PC-3 (cell line): ENCODE measurements around the gene NAPG. TPM values are rescaled to one million over a fixed set of nuclear protein-coding genes. Genes with fewer than 3 reads are reported as not detected.
"Not testable (repeated sequence)": the region's sequence is repeated elsewhere in the genome, so short reads cannot be mapped to it uniquely, and the experiment has no call there.

ENCODE experiments used
- ATAC-seq: fragments of 200-7000 bp; cut with Tn5 transposase; 2 replicates; pipeline ENCODE4 v1.9.1; 2020; ENCODE audit warnings: mild to moderate bottlenecking, moderate library complexity
- BruUV-seq: library from RNA; stranded (reverse); fragments of 400-500 nt; replicated peaks from 2 replicates; lab custom pipeline; 2021; lab: Mats Ljungman, UMichigan
- CTCF ChIA-PET: fragments of 300-600 bp; sonication (Branson Sonifier 250); formaldehyde crosslinking; loops from one replicate; lab custom pipeline; 2022; ENCODE audit warnings: antibody characterized with exemption; lab: Charles Lee
- POLR2A ChIA-PET: fragments of 300-600 bp; sonication (Branson Sonifier 250); formaldehyde crosslinking; loops from one replicate; lab custom pipeline; 2022; ENCODE audit warnings: antibody characterized with exemption; ENCODE audit not compliant: unreplicated experiment; lab: Charles Lee
- DNase-seq: peaks from one replicate; pipeline ENCODE4 v3.0.0-alpha.2; 2015
- H2AFZ ChIP-seq: fragments of 300-600 bp; sonication (generic); 2 replicates; pipeline ENCODE4 v1.6.0; 2016; ENCODE audit warnings: antibody characterized with exemption, low read length
- H3F3A ChIP-seq: fragments of 300-600 bp; sonication (generic); one replicate; pipeline ENCODE4 v1.6.0; 2017; ENCODE audit warnings: antibody characterized with exemption, low read length, control low read depth, mild to moderate bottlenecking; ENCODE audit not compliant: unreplicated experiment
- H3K27ac ChIP-seq: fragments of 300-600 bp; sonication (generic); 2 replicates; pipeline ENCODE4 v1.5.1; 2016; ENCODE audit warnings: mild to moderate bottlenecking, low read length
- H3K27me3 ChIP-seq: fragments of 300-600 bp; sonication (generic); 2 replicates; pipeline ENCODE4 v1.6.1; 2016; ENCODE audit warnings: low read length, mixed read lengths
- H3K36me3 ChIP-seq: fragments of 300-600 bp; sonication (generic); 2 replicates; pipeline ENCODE4 v1.6.1; 2016; ENCODE audit warnings: low read depth, mixed run types, low read length, mixed read lengths
- H3K4me1 ChIP-seq: fragments of 300-600 bp; sonication (generic); 2 replicates; pipeline ENCODE4 v1.5.1; 2016; ENCODE audit warnings: low read length; ENCODE audit not compliant: insufficient read depth
- H3K4me2 ChIP-seq: fragments of 300-600 bp; sonication (generic); 2 replicates; pipeline ENCODE4 v1.6.0; 2016; ENCODE audit warnings: low read length
- H3K4me3 ChIP-seq: fragments of 300-600 bp; sonication (generic); 2 replicates; pipeline ENCODE4 v1.5.1; 2016; ENCODE audit warnings: mild to moderate bottlenecking, low read length, mixed read lengths
- H3K79me2 ChIP-seq: fragments of 300-600 bp; sonication (generic); 2 replicates; pipeline ENCODE4 v1.6.1; 2017; ENCODE audit warnings: low read length, mixed read lengths
- H3K9ac ChIP-seq: fragments of 300-600 bp; sonication (generic); 2 replicates; pipeline ENCODE4 v1.6.0; 2016; ENCODE audit warnings: mild to moderate bottlenecking, low read length
- H3K9me2 ChIP-seq: fragments of 300-600 bp; sonication (generic); replicated peaks from 2 replicates; pipeline ENCODE4 v1.6.1; 2016; ENCODE audit warnings: mixed run types, low read length, mixed read lengths
- H3K9me3 ChIP-seq: fragments of 300-600 bp; sonication (generic); 2 replicates; pipeline ENCODE4 v1.6.1; 2016; ENCODE audit warnings: low read length, mixed read lengths
- H4K20me1 ChIP-seq: fragments of 300-600 bp; sonication (generic); 2 replicates; pipeline ENCODE4 v1.6.1; 2016; ENCODE audit warnings: low read length, mixed read lengths
- EZH2 ChIP-seq: fragments of 300-600 bp; sonication (generic); IDR thresholded peaks from one replicate; pipeline ENCODE4 v1.6.1; 2017; ENCODE audit warnings: antibody characterized with exemption, mild to moderate bottlenecking, low read length; ENCODE audit not compliant: unreplicated experiment
- EZH2phosphoT487 ChIP-seq: fragments of 300-600 bp; sonication (generic); IDR thresholded peaks from 2 replicates; pipeline ENCODE4 v1.6.1; 2018; ENCODE audit warnings: mild to moderate bottlenecking, antibody characterized with exemption, low read length, borderline replicate concordance
- intact Hi-C: fragments of 100-400 bp; cut with micrococcal nuclease; formaldehyde crosslinking; loops from 2 replicates; pipeline ENCODE4 v1.9.0; 2023
- total RNA-seq: library from RNA; depleted of rRNA; stranded (reverse); fragments of >200 nt; gene quantifications from 2 replicates; pipeline ENCODE4 v1.2.3, GENCODE V29; 2014
- TF ChIP-seq, protein P1 (sequence below): fragments of 300-600 bp; sonication (generic); conservative IDR thresholded peaks from 2 replicates; pipeline ENCODE4 v1.5.1; 2017; ENCODE audit warnings: antibody characterized with exemption, low read depth, mild to moderate bottlenecking, low read length

NAPG gene
- total RNA-seq, 1 experiment from 2014 or later: 24.7 TPM

DNA sequence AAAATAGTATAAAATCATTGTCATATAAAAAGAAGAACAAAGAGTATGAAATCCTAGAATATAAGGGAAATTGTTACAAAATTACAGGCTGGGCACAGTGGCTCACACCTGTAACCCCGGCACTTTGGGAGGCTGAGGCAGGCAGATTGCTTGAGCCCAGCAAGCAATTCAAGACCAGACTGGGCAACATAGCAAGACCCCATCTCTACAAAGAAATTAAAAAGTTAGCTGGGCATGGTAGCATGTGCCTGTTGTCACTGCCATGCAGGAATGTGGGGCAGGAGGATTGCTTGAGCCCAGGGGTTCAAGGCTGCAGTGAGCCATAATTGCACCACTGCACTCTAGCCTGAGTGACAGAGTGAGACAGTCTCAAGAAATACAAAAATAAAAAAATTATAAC is 44.8 kb downstream of the NAPG start:
- H3F3A ChIP-seq: no peaks in the 10 kb centered on the region
- no TSS peak for BruUV-seq
- no peaks in the 10 kb centered on the region for H3K4me1 ChIP-seq
- POLR2A ChIA-PET: no interaction called here
- H3K79me2 ChIP-seq: no peaks in the 10 kb centered on the region
- no peak overlapping the region for H3K4me3 ChIP-seq
- no peaks in the 10 kb centered on the region for H3K9me3 ChIP-seq
- ATAC-seq: no peak
- H3K9ac ChIP-seq: no peak overlapping the region
- TF ChIP-seq, protein P1, sequence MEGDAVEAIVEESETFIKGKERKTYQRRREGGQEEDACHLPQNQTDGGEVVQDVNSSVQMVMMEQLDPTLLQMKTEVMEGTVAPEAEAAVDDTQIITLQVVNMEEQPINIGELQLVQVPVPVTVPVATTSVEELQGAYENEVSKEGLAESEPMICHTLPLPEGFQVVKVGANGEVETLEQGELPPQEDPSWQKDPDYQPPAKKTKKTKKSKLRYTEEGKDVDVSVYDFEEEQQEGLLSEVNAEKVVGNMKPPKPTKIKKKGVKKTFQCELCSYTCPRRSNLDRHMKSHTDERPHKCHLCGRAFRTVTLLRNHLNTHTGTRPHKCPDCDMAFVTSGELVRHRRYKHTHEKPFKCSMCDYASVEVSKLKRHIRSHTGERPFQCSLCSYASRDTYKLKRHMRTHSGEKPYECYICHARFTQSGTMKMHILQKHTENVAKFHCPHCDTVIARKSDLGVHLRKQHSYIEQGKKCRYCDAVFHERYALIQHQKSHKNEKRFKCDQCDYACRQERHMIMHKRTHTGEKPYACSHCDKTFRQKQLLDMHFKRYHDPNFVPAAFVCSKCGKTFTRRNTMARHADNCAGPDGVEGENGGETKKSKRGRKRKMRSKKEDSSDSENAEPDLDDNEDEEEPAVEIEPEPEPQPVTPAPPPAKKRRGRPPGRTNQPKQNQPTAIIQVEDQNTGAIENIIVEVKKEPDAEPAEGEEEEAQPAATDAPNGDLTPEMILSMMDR: no peak
- TF ChIP-seq EZH2phosphoT487 (no peak), EZH2 (no peak)
- intact Hi-C loops: no loop called here
- DNase-seq: no peak
- no peaks in the 10 kb centered on the region for H3K36me3 ChIP-seq
- H3K27me3 ChIP-seq: no peaks in the 10 kb centered on the region
- H3K4me2 ChIP-seq: no peak overlapping the region
- H3K27ac ChIP-seq: no peak overlapping the region
- no peaks in the 10 kb centered on the region for H4K20me1 ChIP-seq
- CTCF ChIA-PET: no interaction called here
- H3K9me2 ChIP-seq: no peaks in the 10 kb centered on the region
- H2AFZ ChIP-seq: no peak overlapping the region

DNA sequence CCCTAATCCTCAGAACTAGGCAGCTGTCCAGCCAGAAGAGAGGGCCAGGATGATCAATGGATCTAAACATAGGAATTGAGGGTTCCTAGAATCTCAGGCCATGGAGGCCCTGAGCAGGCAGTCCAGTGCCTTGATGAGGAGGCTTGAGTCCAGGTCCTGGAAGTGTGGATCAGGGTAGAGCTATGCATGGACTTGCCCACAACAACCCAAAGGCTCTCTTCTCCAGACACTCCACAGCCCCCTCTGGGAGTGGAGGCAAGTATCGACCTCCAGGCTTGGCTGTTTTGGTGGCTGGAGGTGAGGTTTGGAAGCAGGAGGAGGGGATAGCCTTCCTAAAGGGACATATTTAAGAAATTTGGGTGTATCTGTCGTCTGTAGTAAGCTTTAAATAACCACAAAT is 45.7 kb downstream of the NAPG start:
- H3K79me2 ChIP-seq: no peaks in the 10 kb centered on the region
- H3K4me1 ChIP-seq: no peaks in the 10 kb centered on the region
- no peaks in the 10 kb centered on the region for H4K20me1 ChIP-seq
- no peak overlapping the region for H3K27ac ChIP-seq
- no peak for ATAC-seq
- no peaks in the 10 kb centered on the region for H3K9me2 ChIP-seq
- H3F3A ChIP-seq: no peaks in the 10 kb centered on the region
- no peak overlapping the region for H2AFZ ChIP-seq
- H3K9ac ChIP-seq: no peak overlapping the region
- intact Hi-C loops: no loop called here
- no peak for TF ChIP-seq EZH2
- TF ChIP-seq EZH2phosphoT487: no peak
- TF ChIP-seq, protein P1: no peak
- ChIA-PET POLR2A (no interaction called here), CTCF (no interaction called here)
- H3K4me2 ChIP-seq: no peak overlapping the region
- DNase-seq: no peak
- no TSS peak for BruUV-seq
- H3K4me3 ChIP-seq: no peak overlapping the region
- H3K27me3 ChIP-seq: no peaks in the 10 kb centered on the region
- no peaks in the 10 kb centered on the region for H3K9me3 ChIP-seq
- no peaks in the 10 kb centered on the region for H3K36me3 ChIP-seq

DNA sequence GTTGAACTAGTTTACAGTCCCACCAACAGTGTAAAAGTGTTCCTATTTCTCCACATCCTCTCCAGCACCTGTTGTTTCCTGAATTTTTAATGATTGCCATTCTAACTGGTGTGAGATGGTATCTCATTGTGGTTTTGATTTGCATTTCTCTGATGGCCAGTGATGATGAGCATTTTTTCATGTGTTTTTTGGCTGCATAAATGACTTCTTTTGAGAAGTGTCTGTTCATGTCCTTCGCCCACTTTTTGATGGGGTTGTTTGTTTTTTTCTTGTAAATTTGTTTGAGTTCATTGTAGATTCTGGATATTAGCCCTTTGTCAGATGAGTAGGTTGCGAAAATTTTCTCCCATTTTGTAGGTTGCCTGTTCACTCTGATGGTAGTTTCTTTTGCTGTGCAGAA is 47.4 kb downstream of the NAPG start:
- H3K27me3 ChIP-seq, ATAC-seq, H3K4me1 ChIP-seq, H3K79me2 ChIP-seq, H2AFZ ChIP-seq, H3K9me3 ChIP-seq, POLR2A ChIA-PET, H4K20me1 ChIP-seq, H3K4me2 ChIP-seq, H3K36me3 ChIP-seq, BruUV-seq, CTCF ChIA-PET, H3K27ac ChIP-seq, H3K9me2 ChIP-seq, DNase-seq, H3K4me3 ChIP-seq, intact Hi-C loops, H3K9ac ChIP-seq, H3F3A ChIP-seq: not testable (repeated sequence)

DNA sequence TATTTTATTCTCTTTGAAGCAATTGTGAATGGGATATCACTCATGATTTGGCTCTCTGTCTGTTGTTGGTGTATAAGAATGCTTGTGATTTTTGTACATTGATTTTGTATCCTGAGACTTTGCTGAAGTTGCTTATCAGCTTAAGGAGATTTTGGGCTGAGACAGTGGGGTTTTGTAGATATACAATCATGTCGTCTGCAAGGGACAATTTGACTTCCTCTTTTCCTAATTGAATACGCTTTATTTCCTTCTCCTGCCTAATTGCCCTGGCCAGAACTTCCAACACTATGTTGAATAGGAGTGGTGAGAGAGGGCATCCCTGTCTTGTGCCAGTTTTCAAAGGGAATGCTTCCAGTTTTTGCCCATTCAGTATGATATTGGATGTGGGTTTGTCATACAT is 48.6 kb downstream of the NAPG start:
- ATAC-seq, CTCF ChIA-PET, H3K4me3 ChIP-seq, DNase-seq, POLR2A ChIA-PET, H3K4me1 ChIP-seq, H3K27me3 ChIP-seq, H4K20me1 ChIP-seq, H3K79me2 ChIP-seq, H3K9ac ChIP-seq, H2AFZ ChIP-seq, H3K36me3 ChIP-seq, BruUV-seq, H3K9me3 ChIP-seq, H3K27ac ChIP-seq, H3F3A ChIP-seq, intact Hi-C loops, H3K4me2 ChIP-seq, H3K9me2 ChIP-seq: not testable (repeated sequence)

DNA sequence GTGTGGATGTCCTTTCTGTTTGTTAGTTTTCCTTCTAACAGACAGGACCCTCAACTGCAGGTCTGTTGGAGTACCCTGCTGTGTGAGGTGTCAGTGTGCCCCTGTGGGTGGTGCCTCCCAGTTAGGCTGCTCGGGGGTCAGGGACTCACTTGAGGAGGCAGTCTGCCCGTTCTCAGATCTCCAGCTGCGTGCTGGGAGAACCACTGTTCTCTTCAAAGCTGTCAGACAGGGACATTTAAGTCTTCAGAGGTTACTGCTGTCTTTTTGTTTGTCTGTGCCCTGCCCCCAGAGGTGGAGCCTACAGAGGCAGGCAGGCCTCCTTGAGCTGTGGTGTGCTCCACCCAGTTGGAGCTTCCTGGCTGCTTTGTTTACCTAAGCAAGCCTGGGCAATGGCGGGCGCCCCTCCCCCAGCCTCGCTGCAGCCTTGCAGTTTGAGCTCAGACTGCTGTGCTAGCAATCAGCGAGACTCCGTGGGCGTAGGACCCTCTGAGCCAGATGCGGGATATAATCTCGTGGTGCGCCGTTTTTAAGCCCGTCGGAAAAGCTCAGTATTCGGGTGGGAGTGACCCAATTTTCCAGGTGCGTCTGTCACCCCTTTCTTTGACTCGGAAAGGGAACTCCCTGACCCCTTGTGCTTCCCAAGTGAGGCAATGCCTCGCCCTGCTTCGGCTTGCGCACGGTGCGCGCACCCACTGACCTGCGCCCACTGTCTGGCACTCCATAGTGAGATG is 52.2 kb downstream of the NAPG start:
- H2AFZ ChIP-seq, H3K27ac ChIP-seq, ATAC-seq, H3K36me3 ChIP-seq, intact Hi-C loops, BruUV-seq, H3K9me2 ChIP-seq, H3K4me2 ChIP-seq, H3K27me3 ChIP-seq, H3K9me3 ChIP-seq, H3F3A ChIP-seq, POLR2A ChIA-PET, CTCF ChIA-PET, DNase-seq, H4K20me1 ChIP-seq, H3K4me3 ChIP-seq, H3K79me2 ChIP-seq, H3K9ac ChIP-seq: not testable (repeated sequence)
- peaks cover 16% of the 10 kb centered on the region for H3K4me1 ChIP-seq
